Hematopoietic multipotent progenitor cell treated with erythropoietin and hydrocortisone succinate and interleukin-3 and kit ligand, for 15 days (in vitro differentiated cells): ENCODE data around the gene FARP1.

Experiments
- DNase-seq: peaks from one replicate; pipeline ENCODE4 v3.0.0-alpha.2; 2015; ENCODE audit warnings: low spot score

Gene FARP1

DNA sequence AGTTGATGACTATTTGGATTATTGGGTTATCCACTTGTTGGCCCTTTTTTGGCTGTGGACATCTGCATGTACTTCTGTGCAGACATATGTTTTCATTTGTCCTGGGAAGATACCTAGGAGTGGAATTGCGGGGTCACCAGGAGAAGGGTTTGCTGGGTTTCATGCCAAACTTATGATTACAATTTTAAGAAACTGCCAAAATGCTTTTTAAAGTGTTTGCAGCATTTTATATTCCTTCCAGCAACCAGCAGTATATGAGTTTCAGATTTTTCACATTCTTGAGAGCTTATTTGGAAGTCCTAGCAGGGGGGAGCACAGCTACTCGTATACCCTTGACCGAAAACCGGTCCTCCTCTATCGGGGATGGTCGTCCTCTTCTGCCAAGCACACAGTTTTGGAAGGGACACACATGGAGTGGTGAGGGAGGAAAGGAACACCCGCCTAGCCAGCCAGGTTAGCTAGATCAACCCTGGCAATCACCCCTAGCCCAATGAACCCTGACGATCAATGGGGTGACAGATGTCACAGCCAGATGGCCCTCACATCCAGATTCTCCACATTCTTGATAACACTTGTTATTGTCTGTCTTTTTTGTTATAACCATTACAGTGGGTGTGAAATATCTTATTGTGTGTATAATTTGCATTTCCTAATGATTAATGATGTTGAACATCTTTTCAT lies 60.9 kb downstream of the FARP1 start:
- no peak for DNase-seq

GRCh38 chr13:98204546-98204945 lies 61.7 kb downstream of the FARP1 start:
- no peak for DNase-seq

GRCh38 chr13:98206946-98207345 lies 64.1 kb downstream of the FARP1 start:
- no peak for DNase-seq

GRCh38 chr13:98207416-98207815 lies 64.5 kb downstream of the FARP1 start:
- DNase-seq: no peak

DNA sequence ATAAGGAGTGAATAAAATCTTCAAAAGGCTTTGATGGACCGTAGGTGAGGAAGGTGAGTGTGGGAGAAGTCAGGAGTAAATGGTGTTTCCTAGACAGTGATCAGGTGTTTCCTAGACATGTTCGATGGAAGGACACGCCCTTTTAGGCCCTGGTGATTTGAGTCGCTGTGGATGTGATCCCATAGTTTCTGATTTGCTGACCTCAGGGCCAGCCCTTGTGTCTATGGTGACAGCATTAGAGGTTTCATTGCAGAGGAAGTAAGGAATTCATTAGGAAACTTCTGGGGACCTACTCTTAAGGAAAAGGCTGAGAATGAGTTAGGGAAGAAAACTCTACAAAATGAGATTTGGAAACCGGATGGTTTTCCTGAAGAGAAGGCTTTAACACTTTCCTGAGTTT lies 65.7 kb downstream of the FARP1 start:
- no peak for DNase-seq

DNA sequence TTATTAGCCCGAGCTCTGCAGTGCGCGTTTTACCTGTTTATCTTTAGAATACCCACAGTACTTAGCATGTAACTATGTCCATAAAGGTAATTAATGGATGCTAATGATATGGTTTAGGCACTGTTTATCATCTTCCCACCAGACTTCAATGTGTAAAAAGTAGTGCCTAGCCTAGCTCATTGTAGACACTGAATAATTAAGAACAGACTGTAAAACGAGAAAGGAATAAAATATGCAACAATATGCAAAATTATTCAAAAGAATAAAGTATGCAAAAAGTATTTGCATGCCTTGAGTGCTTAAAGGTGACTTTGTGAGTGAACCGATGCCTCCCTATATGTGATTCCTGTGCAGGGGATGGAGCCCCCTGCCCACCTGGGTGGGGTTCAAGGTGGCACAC lies 69.9 kb downstream of the FARP1 start:
- no peak for DNase-seq

GRCh38 chr13:98213354-98213753 lies 70.5 kb downstream of the FARP1 start:
- no peak for DNase-seq

DNA sequence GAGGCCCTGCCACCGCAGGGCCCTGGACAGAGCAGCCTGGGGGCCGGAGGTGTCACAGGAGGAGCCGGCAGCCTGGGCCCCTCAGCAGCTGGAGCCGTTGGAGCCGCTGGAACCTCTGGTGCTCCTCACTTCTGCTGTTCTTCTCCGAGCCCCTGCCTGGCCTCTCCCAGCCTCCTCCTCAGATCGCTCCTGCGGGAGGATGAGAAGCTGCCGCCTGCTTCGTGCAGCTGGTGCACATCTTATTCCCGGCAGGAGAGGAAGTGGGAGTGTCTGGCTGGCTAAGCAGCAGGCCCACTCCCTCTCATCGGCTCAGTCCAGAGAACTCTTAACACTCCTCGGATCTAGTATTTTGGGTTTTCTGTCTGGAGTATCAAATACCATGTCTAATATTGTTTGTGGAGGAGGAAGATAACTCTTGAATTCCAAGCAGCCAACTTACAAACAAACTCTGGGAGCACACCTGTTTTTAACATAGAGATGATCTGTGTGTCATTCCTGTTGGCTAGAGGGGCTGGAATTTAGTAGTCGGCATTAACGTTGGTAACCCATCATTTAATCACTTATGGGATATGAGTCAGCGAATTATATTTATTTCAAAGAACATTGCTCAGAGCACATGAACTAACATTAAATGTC lies 71.2 kb downstream of the FARP1 start:
- no peak for DNase-seq

DNA sequence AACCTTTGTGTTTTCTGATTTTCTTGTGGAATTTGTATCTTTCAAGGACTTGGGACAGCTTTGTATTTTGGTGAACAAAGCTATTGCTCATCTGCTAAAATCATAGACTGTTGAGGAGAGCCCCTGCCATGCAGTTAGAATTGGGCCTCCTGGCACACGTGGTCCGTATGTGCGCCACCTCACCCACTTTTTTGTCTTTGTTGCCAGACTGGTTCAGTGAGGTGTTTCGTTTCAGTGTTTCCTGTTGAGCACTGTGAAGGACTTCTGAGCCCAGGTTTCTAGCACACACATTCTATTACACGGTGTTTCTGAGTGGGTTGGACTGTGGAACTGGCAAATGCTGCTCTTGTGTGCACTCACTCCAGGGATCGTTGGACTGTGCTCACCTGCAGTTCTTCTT lies 71.8 kb downstream of the FARP1 start:
- no peak for DNase-seq

DNA sequence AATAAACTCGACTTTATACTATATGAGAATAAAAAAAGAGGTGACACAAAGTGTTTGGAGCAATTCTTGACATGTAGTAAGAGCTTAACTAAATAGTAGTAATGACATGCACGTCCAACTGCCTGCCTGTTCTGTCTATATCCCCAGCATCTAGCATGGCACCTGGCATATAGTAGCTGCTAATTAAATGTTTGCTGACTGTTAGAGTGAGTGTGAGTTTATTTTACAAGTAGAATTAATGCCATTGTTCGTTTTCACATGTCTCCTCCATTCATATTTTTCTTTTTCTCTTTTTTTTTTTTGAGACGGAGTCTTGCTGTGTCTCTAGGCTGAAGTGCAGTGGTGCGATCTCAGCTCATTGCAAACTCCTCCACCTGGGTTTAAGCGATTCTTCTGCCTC lies 72.6 kb downstream of the FARP1 start:
- DNase-seq: no peak

DNA sequence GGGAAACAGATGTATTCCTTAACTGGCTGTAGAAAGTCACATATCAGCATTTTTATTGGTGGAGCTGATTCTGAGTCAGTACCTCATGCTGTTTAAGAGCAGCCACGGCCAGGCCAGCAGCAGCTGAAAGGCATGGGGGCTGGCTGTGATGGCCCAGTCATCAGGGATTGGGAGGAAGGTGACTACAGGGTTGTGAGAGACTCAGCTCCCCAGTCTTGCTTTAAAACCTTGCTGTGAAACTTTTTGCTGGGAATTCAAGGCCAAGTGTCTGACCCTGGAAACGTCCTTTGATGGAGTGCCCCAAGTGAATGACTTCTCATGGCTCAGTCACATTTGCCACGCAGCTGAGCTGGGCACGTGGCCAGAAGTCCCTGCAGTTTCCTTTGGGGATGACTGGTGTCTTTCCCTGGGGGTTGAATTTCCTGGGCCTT lies 73.3 kb downstream of the FARP1 start:
- no peak for DNase-seq

- no peak for DNase-seq
These were observed 73.9 kb downstream of the FARP1 start for GRCh38 chr13:98216711-98217285.

DNA sequence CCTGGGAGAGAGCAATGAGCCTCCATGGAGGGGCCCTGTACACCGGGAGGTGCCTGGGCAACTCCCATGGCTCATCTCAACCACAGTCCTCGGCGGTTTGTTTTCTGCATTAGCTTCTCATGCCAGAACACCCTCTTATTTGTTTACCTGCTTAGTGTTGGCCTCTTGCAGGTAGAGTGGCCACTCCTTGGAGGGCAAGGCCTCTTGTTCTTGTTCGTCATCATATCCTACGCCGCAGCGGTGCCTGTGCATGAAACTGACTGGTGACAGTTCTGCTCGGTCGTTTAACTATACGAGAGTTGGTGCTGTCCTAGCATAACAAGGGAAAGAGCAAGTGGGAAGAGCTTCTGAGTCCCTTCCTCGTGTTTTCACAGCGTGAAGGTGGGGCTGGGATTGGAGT lies 74.7 kb downstream of the FARP1 start:
- no peak for DNase-seq

DNA sequence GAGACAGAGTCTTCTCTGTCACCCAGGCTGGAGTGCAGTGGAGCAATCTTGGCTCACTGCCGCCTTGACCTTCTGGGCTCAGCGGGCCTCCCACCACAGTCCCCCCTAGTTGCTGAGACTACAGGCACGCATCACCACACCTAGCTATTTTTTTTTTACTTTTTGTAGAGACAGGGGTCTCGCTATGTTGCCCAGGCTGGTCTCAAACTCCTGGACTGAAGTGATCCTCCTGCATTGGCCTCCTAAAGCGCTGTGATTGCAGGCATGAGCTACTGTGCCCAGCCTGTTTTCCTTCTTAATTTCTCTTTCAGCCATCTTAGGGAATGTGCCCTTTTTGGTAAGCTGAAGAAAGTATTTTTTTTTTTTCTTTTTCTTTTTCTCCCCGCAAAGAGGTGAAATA lies 76.8 kb downstream of the FARP1 start:
- no peak for DNase-seq

GRCh38 chr13:98220271-98220791 lies 77.4 kb downstream of the FARP1 start:
- DNase-seq: no peak

- DNase-seq: no peak
These were observed 78.3 kb downstream of the FARP1 start for GRCh38 chr13:98221234-98221633.

DNA sequence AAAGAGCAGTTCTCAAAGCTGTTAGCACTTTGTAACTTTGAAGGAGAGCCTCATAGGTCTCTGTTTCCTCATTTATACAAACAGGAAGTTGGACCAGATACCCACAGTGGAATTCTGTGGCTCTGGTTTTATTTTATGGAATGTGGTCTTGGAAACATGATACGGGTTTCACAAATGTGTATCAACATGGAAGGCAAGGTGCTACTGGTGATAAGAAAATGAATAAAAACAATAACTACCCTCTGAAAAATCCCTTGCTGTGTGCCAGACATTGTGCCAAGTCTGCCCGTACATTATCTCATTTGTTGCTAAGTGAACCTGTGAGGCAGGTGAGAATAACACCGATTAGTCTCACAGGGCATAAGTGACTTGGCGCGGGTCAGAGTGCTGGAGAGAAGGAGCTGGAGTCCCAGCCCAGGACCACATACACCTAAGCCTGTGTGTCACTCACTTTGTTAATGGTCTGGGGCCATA lies 79.2 kb downstream of the FARP1 start:
- peak; percentile 29 for DNase-seq

- DNase-seq: peak; percentile 89
These were observed 79.9 kb downstream of the FARP1 start for GRCh38 chr13:98222816-98223215.

- DNase-seq: peak; percentile 8
These were observed 80.8 kb downstream of the FARP1 start for GRCh38 chr13:98223741-98224140.

- DNase-seq: no peak
These were observed 81.7 kb downstream of the FARP1 start for GRCh38 chr13:98224557-98224956.

DNA sequence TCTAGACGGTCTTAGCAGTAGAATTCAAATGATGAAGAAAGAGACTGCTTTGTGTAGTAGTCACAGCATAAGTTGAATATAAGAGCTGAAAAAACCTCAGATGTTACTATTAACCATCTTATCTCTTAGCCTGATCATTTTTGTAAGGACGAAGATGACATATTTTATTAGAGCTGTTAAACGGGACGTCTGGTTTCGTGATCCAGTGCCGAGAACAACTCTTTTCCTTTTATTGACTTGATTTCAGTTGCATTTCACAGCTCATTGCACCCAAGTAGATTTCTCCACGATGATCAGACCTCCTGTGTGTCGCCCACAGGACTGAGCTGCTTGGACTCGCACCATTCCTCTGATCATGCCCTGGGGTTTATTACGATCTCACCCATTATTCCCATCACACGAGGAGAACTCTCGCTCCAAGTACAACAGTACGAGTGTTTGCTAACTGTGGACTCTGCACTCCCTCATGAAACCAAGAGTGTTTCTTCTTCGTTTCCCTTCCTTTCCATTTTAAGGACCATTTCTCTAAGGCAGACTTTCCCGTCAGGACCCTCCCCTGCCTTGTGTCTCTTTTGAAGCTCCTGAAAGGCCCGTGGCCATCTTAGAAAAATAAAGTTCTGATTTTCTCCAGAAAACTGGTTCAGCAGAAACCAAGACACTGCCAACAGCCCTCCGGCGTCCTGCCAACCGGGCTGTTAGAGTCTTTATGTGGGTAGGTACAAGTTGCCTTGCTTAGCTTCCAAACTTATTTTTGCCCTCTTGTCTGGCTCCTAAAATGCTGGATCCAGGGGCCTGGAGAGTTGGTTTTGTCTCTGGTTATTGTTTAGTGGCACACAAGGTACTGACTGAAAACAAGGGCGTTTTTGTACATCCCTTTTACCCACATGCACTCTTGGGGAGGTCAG lies 82.4 kb downstream of the FARP1 start:
- DNase-seq: no peak

- no peak for DNase-seq
These were observed 83.6 kb downstream of the FARP1 start for GRCh38 chr13:98226496-98226895.
